ENCODE results near the gene TTC7B.

The TTC7B gene

DNA sequence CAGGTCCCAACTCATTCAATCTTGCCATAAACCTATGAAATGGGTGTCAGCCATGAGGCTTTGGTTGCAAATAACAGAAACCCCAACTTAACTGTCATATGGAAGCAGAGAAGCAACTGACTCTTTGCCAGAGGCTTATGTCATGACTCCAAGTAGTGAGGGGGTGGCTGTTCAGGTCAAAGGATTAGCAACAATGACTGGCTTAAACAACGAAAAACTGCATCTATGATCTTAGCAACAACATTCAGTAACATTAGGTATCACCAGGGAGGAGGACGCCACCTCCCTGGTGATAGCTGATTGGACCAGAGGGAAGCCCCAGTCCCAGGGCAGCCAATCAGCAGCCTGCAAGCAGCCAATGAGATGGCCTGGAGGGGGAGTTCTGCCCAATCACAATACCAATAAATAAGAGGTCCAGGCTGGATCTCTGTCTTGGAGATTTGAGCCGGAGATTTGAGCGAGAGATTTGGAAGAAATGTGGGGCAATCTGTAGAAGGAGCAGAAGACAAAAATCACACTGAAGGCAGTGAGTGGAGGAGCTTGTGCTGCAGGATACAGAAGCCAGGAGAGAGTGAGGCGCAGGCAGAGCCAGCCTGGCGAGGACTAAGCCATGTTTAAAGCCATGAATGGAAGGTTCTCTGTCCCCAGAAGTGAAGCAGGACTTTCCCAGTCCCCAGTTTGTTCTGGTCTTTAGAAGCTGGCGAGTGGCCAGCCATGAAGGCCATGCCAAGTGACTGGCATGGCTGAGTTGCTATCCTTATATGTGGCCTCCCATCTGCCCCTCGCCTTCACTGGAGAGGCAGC lies 326.1 kb downstream of the TTC7B start:
- DNase-seq (ENCODE audit: low spot score) = no peak

DNA sequence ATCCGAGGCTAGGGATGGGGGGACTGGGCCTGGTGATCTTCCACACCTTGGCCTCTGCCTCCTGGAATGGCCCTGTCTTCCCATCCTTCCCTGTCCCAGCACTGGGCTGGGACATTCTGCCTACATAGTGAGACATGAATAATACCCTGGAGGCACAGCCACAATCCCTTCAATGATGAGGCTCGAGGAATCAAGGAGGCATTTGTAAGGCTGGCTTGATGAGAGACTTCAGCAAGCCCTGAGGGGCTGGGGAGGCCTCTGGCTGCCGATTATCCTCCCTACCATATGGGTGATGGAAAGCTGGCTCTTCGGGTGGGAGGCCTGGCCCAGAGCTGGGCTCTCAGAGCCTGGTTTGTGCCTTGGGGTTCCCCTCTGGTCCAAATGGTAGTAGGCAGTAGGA lies 326.9 kb downstream of the TTC7B start:
- no peak for DNase-seq (ENCODE audit: low spot score)

- DNase-seq (ENCODE audit: low spot score) = no peak
These were observed 328.0 kb downstream of the TTC7B start for GRCh38 chr14:90488256-90488655.

GRCh38 chr14:90487462-90487861 lies 328.8 kb downstream of the TTC7B start:
- no peak for DNase-seq (ENCODE audit: low spot score)

DNA sequence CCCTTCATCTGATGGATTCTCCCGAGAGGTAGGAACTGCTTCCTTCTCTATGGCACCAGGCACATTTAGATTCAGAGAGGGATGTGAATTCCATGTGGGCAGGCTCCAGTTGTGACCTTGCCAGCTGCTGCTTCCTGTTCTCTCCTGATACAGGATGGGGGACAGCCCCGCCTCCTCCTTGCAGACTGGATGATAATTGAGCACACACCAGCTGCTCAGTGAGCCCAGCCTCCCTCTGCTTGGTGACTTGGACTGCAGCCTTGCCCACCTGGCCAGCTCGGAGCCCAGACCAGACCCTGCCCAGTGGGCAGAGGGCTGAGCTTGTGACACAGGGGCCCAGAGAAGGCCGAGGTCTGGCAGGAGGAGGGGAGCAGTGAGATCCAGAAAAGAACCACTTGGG lies 329.2 kb downstream of the TTC7B start:
- DNase-seq (ENCODE audit: low spot score) = no peak

- no peak for DNase-seq (ENCODE audit: low spot score)
These were observed 331.9 kb downstream of the TTC7B start for GRCh38 chr14:90484291-90484690.

DNA sequence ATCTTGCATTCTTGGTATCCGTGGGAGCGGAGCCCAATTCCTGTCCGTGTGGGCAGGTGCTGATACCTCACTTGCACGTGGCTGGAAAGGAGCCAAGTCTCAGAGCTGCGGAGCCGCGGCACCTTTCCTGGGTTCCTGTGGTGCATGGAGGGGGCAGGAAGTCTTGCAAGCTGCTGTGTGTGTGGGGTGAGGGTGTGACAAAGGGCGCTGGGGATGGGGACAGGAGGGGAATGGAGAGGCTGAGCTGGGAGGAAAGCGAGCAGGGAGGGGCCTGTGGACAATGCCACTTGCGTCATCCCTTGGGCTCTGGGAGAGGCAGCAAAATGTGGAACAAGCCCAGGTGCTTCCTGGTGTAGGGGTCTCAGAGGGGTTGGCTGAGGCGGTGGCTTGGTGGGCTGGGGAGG lies 332.7 kb downstream of the TTC7B start:
- DNase-seq (ENCODE audit: low spot score) = peak; percentile 61

DNA sequence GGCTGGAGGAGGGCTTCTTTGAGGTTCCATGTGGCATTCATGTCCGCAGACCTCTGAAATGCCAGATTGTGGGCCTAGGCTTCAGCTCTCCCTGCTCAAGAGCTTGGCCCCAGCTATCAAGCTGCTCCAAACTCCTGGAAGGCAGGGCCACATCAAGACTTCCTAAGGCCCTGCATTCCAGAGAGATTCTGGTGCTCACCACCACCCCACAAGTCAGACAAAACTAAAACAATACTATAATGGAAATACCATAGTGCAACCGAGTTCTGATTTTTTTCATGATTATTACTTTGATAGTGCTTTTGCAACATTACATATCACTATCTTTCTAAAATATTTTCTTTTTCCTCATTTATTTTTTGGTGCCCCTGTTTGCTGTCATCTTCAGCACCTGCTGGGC lies 333.1 kb downstream of the TTC7B start:
- DNase-seq (ENCODE audit: low spot score) = no peak

GRCh38 chr14:90475298-90475697 lies 340.9 kb downstream of the TTC7B start:
- no peak for DNase-seq (ENCODE audit: low spot score)
